Stomach (tissue), 4 donors: ENCODE data around the gene BBX.

Experiments
- EP300 ChIP-seq: sonication (generic); formaldehyde crosslinking; IDR thresholded peaks from one replicate; pipeline ENCODE4 v1.6.1; 2017; ENCODE audit warnings: antibody characterized with exemption
- POLR2A ChIP-seq, 4 donors: fragments of 450-650 bp; IDR thresholded peaks; one replicate each; pipeline ENCODE4 v1.6.1; 2016; ENCODE audit warnings: antibody characterized with exemption in 4 of 4, control low read depth in 2 of 4, mild to moderate bottlenecking in 1 of 4, moderate library complexity in 1 of 4
- POLR2AphosphoS5 ChIP-seq, 3 donors: sonication (generic); formaldehyde crosslinking; IDR thresholded peaks; one replicate each; pipeline ENCODE4 v1.6.1; 2016; ENCODE audit warnings: antibody characterized with exemption in 3 of 3
- TF ChIP-seq, protein P1 (sequence below), 7 experiments: fragments of 450-650 bp in 4 of 7; fragments of 200-600 bp in 3 of 7; sonication (generic) in 3 of 7; IDR thresholded peaks; one replicate each; pipeline ENCODE4 v1.5.1; 2016 to 2019; ENCODE audit warnings: antibody characterized with exemption in 7 of 7, control low read depth in 2 of 7, mild to moderate bottlenecking in 1 of 7

DNA sequence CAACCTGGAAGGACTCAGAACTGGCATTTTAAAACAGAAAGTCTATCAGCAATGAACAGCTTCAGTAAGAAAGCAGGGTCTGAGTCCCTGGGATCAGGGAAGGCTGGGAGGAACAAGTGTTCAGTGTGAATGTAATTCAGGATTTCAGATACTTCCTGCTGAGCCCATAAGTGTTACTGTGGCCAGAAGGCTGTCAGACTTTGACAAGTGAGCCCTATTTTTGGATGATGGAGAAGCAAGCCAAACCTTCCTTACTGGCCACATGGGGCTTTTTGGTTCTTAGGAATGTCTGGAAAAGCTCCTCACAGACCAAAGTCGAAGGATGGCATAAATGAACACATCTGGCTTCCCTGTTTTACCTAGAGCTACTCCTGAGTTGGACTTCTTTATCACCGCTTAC is 157.2 kb downstream of the BBX start:
- TF ChIP-seq, protein P1, sequence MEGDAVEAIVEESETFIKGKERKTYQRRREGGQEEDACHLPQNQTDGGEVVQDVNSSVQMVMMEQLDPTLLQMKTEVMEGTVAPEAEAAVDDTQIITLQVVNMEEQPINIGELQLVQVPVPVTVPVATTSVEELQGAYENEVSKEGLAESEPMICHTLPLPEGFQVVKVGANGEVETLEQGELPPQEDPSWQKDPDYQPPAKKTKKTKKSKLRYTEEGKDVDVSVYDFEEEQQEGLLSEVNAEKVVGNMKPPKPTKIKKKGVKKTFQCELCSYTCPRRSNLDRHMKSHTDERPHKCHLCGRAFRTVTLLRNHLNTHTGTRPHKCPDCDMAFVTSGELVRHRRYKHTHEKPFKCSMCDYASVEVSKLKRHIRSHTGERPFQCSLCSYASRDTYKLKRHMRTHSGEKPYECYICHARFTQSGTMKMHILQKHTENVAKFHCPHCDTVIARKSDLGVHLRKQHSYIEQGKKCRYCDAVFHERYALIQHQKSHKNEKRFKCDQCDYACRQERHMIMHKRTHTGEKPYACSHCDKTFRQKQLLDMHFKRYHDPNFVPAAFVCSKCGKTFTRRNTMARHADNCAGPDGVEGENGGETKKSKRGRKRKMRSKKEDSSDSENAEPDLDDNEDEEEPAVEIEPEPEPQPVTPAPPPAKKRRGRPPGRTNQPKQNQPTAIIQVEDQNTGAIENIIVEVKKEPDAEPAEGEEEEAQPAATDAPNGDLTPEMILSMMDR (IDR thresholded peaks at IDR 0.05): no peak
- TF ChIP-seq POLR2A (IDR thresholded peaks at IDR 0.05) (no peak), EP300 (no peak), POLR2AphosphoS5 (IDR thresholded peaks at IDR 0.05) (no peak)
